Measurements from ENCODE around the gene PRSS23.
"Not testable (repeated sequence)": the region's sequence is repeated elsewhere in the genome, so short reads cannot be mapped to it uniquely, and the experiment has no call there.

PRSS23 gene

DNA sequence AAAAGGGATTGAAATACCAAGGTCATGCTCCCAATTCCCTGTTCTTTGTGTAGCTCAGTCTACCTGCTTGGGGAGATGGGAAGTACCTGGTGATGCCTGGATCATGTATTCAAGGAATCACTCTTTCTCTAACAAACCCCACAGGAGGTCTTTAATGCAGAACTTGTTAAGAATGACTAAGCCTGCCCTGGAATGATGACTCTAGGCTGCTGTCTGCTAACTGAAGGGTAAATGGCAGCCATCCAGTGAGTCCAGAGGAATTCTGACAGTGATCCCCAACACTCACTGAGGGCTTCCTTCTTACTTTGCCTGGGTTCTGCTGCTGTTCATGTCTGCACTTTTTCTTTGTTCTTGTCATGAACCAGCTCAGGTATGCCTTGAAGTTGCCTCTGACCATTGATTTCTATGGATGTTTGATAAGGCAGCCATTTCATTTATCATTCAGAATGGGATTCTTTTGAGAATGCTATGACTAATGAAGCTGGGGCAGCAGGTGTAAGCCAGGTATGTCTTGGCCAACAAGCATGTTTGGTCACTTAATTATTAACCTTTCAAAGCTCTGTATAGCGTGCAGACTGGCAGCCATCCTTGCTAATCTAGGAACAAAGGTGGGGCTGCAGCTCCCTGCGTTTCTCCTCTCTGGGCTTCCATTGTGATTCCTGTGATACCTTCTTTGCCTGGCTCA is 11.4 kb downstream of the PRSS23 start:
- 68% methylated on average over 2 of the region's 2 CpGs for WGBS, 2 experiments
- Histone ChIP-seq H3K27me3 (ENCODE audit: control insufficient read depth, insufficient read depth, low read length, poor library complexity, severe bottlenecking) (no peaks in the 10 kb centered on the region), H3K36me3 (ENCODE audit: control insufficient read depth, insufficient read depth, low read length) (peaks cover 6% of the 10 kb centered on the region), H3K4me1 (ENCODE audit: control insufficient read depth, insufficient read depth, low read length) (peaks cover 51% of the 10 kb centered on the region), H3K4me3 (ENCODE audit: insufficient read depth, low read depth, low read length) (no peak overlapping the region), H3K9me3 (ENCODE audit: control insufficient read depth, low read length) (no peaks in the 10 kb centered on the region), H3K27ac (ENCODE audit: insufficient read depth, low read depth, low read length, poor library complexity, severe bottlenecking) (no peak overlapping the region)

- 91 to 92% methylated on average over 7 of the region's 7 CpGs for WGBS, 2 experiments
- peaks cover 48% of the 10 kb centered on the region for H3K4me1 ChIP-seq (ENCODE audit: control insufficient read depth, insufficient read depth, low read length)
These were observed 12.0 kb downstream of the PRSS23 start for GRCh38 chr11:86812322-86812670.

GRCh38 chr11:86812981-86813380 is 12.6 kb downstream of the PRSS23 start:
- H3K36me3 ChIP-seq (ENCODE audit: control insufficient read depth, insufficient read depth, low read length) = peaks cover 6% of the 10 kb centered on the region
- no peak overlapping the region for H3K4me3 ChIP-seq (ENCODE audit: insufficient read depth, low read depth, low read length)
- 87 to 100% methylated on average over 1 of the region's 1 CpG for WGBS, 2 experiments
- H3K27ac ChIP-seq (ENCODE audit: insufficient read depth, low read depth, low read length, poor library complexity, severe bottlenecking) = no peak overlapping the region
- peaks cover 50% of the 10 kb centered on the region for H3K4me1 ChIP-seq (ENCODE audit: control insufficient read depth, insufficient read depth, low read length)
- H3K9me3 ChIP-seq (ENCODE audit: control insufficient read depth, low read length) = no peaks in the 10 kb centered on the region
- H3K27me3 ChIP-seq (ENCODE audit: control insufficient read depth, insufficient read depth, low read length, poor library complexity, severe bottlenecking) = no peaks in the 10 kb centered on the region

More at GRCh38 chr11:86812322-86812670, 12.0 kb downstream of the PRSS23 start:
- Histone ChIP-seq H3K27me3 (ENCODE audit: control insufficient read depth, insufficient read depth, low read length, poor library complexity, severe bottlenecking) (no peaks in the 10 kb centered on the region), H3K36me3 (ENCODE audit: control insufficient read depth, insufficient read depth, low read length) (peaks cover 6% of the 10 kb centered on the region), H3K27ac (ENCODE audit: insufficient read depth, low read depth, low read length, poor library complexity, severe bottlenecking) (no peak overlapping the region), H3K4me3 (ENCODE audit: insufficient read depth, low read depth, low read length) (no peak overlapping the region), H3K9me3 (ENCODE audit: control insufficient read depth, low read length) (no peaks in the 10 kb centered on the region)

DNA sequence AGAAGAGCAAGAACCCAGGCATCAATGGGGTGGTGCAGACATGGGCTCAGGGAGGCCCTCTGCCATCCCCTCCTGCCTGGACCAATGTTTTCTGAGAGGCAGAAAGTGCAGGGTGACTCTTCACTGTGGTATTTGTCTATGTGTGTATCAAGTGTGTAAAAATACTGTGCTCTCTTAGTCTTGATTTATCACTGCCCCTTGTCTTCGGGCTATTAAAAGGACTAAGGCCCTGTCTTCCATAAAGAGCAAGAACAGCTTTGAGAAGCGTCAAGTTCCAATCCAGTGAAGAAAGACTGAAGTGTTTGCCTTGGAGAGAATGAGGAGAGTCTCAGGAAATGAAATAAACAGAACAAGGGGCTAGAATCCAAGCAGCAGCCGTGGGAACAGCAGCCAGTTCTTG is 14.4 kb downstream of the PRSS23 start:
- Histone ChIP-seq H3K36me3 (ENCODE audit: control insufficient read depth, insufficient read depth, low read length) (no peaks in the 10 kb centered on the region), H3K4me1 (ENCODE audit: control insufficient read depth, insufficient read depth, low read length) (peaks cover 44% of the 10 kb centered on the region), H3K27ac (ENCODE audit: insufficient read depth, low read depth, low read length, poor library complexity, severe bottlenecking) (no peak overlapping the region), H3K9me3 (ENCODE audit: control insufficient read depth, low read length) (no peaks in the 10 kb centered on the region), H3K4me3 (ENCODE audit: insufficient read depth, low read depth, low read length) (no peak overlapping the region), H3K27me3 (ENCODE audit: control insufficient read depth, insufficient read depth, low read length, poor library complexity, severe bottlenecking) (no peaks in the 10 kb centered on the region)
- WGBS, 2 experiments = 93 to 95% methylated on average over 3 of the region's 3 CpGs

- WGBS, 2 experiments = 88 to 93% methylated on average over 2 of the region's 2 CpGs
- no peaks in the 10 kb centered on the region for H3K36me3 ChIP-seq (ENCODE audit: control insufficient read depth, insufficient read depth, low read length)
- H3K4me1 ChIP-seq (ENCODE audit: control insufficient read depth, insufficient read depth, low read length) = peaks cover 37% of the 10 kb centered on the region
- H3K9me3 ChIP-seq (ENCODE audit: control insufficient read depth, low read length) = no peaks in the 10 kb centered on the region
- no peak overlapping the region for H3K27ac ChIP-seq (ENCODE audit: insufficient read depth, low read depth, low read length, poor library complexity, severe bottlenecking)
- no peak overlapping the region for H3K4me3 ChIP-seq (ENCODE audit: insufficient read depth, low read depth, low read length)
- no peaks in the 10 kb centered on the region for H3K27me3 ChIP-seq (ENCODE audit: control insufficient read depth, insufficient read depth, low read length, poor library complexity, severe bottlenecking)
These were observed 15.4 kb downstream of the PRSS23 start for GRCh38 chr11:86815726-86816125.

DNA sequence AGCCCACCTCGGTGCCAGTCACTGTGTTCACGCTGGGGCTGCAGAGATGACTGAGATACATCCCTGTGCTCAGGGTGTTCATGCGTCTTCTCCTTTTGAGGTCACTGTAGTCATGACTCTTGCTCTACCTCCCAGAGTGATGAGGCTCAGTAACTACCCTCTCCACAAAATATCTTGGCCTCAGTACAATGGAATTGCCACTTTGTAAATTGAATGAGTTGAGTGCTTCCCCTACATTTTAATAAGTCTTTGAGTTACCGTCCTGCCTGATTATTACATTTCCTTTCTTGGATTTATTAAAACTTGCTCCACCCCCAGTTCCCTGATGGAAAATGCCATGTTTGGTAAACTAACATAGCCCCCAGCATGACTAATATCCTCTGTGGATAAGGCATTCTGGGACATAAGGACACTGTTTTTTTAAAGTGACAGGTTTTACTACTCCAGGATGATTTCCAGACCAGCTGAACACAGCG is 15.9 kb downstream of the PRSS23 start:
- H3K4me1 ChIP-seq (ENCODE audit: control insufficient read depth, insufficient read depth, low read length) = peaks cover 31% of the 10 kb centered on the region
- no peaks in the 10 kb centered on the region for H3K9me3 ChIP-seq (ENCODE audit: control insufficient read depth, low read length)
- no peaks in the 10 kb centered on the region for H3K36me3 ChIP-seq (ENCODE audit: control insufficient read depth, insufficient read depth, low read length)
- 91% methylated on average over 4 to 5 of the region's 5 CpGs for WGBS, 2 experiments
- H3K27me3 ChIP-seq (ENCODE audit: control insufficient read depth, insufficient read depth, low read length, poor library complexity, severe bottlenecking) = no peaks in the 10 kb centered on the region
- H3K27ac ChIP-seq (ENCODE audit: insufficient read depth, low read depth, low read length, poor library complexity, severe bottlenecking) = no peak overlapping the region
- no peak overlapping the region for H3K4me3 ChIP-seq (ENCODE audit: insufficient read depth, low read depth, low read length)

GRCh38 chr11:86818462-86819192 is 18.3 kb downstream of the PRSS23 start:
- 34 to 44% methylated on average over 6 to 9 of the region's 9 CpGs for WGBS, 2 experiments
- Histone ChIP-seq H3K36me3 (ENCODE audit: control insufficient read depth, insufficient read depth, low read length) (no peaks in the 10 kb centered on the region), H3K4me3 (ENCODE audit: insufficient read depth, low read depth, low read length) (no peak overlapping the region), H3K27ac (ENCODE audit: insufficient read depth, low read depth, low read length, poor library complexity, severe bottlenecking) (no peak overlapping the region), H3K9me3 (ENCODE audit: control insufficient read depth, low read length) (no peaks in the 10 kb centered on the region), H3K4me1 (ENCODE audit: control insufficient read depth, insufficient read depth, low read length) (peaks cover 15% of the 10 kb centered on the region), H3K27me3 (ENCODE audit: control insufficient read depth, insufficient read depth, low read length, poor library complexity, severe bottlenecking) (no peaks in the 10 kb centered on the region)

DNA sequence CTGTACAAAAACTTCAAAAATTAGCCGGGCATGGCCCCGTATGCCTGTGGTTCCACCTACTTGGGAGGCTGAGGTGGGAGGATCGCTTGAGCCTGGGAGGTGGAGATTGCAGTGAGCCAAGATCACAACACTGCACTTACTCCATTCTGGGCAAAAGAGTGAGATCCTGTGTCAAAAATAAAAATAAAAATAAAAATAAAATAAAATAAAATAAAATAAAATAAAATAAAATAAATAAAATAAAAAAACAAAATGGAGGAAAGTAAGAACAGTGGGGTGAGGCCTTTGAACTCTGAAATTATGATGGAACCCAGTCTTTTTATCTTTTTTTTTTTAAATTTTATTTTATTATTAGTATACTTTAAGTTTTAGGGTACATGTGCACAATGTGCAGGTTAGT is 23.8 kb downstream of the PRSS23 start:
- H3K9me3 ChIP-seq (ENCODE audit: control insufficient read depth, low read length); H3K4me1 ChIP-seq (ENCODE audit: control insufficient read depth, insufficient read depth, low read length); H3K36me3 ChIP-seq (ENCODE audit: control insufficient read depth, insufficient read depth, low read length); H3K27ac ChIP-seq (ENCODE audit: insufficient read depth, low read depth, low read length, poor library complexity, severe bottlenecking); H3K27me3 ChIP-seq (ENCODE audit: control insufficient read depth, insufficient read depth, low read length, poor library complexity, severe bottlenecking); H3K4me3 ChIP-seq (ENCODE audit: insufficient read depth, low read depth, low read length): not testable (repeated sequence)
- WGBS, 2 experiments = 92 to 94% methylated on average over 3 of the region's 3 CpGs

- not testable (repeated sequence) for H3K4me3 ChIP-seq (ENCODE audit: insufficient read depth, low read depth, low read length); H3K36me3 ChIP-seq (ENCODE audit: control insufficient read depth, insufficient read depth, low read length); H3K4me1 ChIP-seq (ENCODE audit: control insufficient read depth, insufficient read depth, low read length); H3K27me3 ChIP-seq (ENCODE audit: control insufficient read depth, insufficient read depth, low read length, poor library complexity, severe bottlenecking); H3K9me3 ChIP-seq (ENCODE audit: control insufficient read depth, low read length); H3K27ac ChIP-seq (ENCODE audit: insufficient read depth, low read depth, low read length, poor library complexity, severe bottlenecking)
- 89 to 95% methylated on average over 5 to 6 of the region's 6 CpGs for WGBS, 2 experiments
These were observed 34.0 kb downstream of the PRSS23 start for GRCh38 chr11:86834376-86834775.

GRCh38 chr11:86844762-86845508 is 44.6 kb downstream of the PRSS23 start:
- H3K36me3 ChIP-seq (ENCODE audit: control insufficient read depth, insufficient read depth, low read length); H3K27ac ChIP-seq (ENCODE audit: insufficient read depth, low read depth, low read length, poor library complexity, severe bottlenecking): not testable (repeated sequence)
- WGBS, 2 experiments = 84 to 92% methylated on average over 3 to 4 of the region's 4 CpGs

More at GRCh38 chr11:86844762-86845508, 44.6 kb downstream of the PRSS23 start:
- H3K9me3 ChIP-seq (ENCODE audit: control insufficient read depth, low read length); H3K27me3 ChIP-seq (ENCODE audit: control insufficient read depth, insufficient read depth, low read length, poor library complexity, severe bottlenecking); H3K4me1 ChIP-seq (ENCODE audit: control insufficient read depth, insufficient read depth, low read length); H3K4me3 ChIP-seq (ENCODE audit: insufficient read depth, low read depth, low read length): not testable (repeated sequence)

Data from ectodermal cell (in vitro differentiated cells).